ENCODE results near the gene EDIL3.
A peak's percentile ranks its signal among the peaks of the same experiment; 100 is the strongest.

Gene EDIL3

DNA sequence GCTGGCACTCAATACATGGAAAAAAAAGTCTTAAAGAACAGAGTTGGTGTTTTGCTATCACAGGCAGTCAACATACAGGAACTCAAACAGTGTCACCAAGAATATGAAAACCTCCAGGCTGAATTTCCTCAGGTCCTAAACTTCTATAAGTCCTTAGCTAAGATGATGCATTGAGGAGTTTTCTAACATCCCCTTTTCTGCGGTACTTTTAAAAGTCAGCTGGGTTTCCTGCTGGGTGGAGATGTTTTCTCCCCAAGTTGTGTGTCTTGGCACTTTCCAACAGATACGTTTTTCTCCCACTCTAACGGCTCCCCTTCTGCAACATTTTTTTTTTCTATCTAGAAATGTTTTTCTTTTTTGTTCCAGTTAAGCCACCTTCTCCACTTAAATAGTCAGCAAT, 419.2 kb downstream of the EDIL3 start:
- TF ChIP-seq JUND (IDR thresholded peaks at IDR 0.05; ENCODE audit: low read depth): no peak
- DNase-seq (ENCODE audit: low read depth in 1 of 2, low spot score in 1 of 2): no peak
- in situ Hi-C loops (cut with HindIII; ENCODE audit: low pct_unique_long_range_greater_than_20kb, low sequenced_read_pairs): no loop called here

DNA sequence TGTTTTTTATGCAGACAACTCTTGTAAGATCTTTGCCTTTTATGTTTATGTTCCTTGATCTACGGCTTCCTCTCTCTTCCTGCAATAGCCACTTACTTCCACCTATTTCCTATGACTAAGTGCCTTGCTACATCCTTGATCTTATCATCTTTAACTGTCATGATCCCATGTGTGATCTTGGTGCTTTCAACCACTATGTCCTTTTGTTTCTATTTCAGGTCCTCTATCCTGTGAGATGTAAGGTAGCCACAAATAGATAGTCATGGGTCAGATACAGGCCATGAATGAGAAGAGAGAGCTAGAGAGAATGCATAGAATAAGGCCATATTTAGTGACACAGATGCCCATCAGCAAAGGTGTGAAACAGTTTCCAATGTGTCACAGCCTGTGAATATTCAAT, 420.4 kb downstream of the EDIL3 start:
- DNase-seq (ENCODE audit: low read depth in 1 of 2, low spot score in 1 of 2): no peak
- in situ Hi-C loops (cut with HindIII; ENCODE audit: low pct_unique_long_range_greater_than_20kb, low sequenced_read_pairs): no loop called here
- TF ChIP-seq JUND (IDR thresholded peaks at IDR 0.05; ENCODE audit: low read depth): no peak

DNA sequence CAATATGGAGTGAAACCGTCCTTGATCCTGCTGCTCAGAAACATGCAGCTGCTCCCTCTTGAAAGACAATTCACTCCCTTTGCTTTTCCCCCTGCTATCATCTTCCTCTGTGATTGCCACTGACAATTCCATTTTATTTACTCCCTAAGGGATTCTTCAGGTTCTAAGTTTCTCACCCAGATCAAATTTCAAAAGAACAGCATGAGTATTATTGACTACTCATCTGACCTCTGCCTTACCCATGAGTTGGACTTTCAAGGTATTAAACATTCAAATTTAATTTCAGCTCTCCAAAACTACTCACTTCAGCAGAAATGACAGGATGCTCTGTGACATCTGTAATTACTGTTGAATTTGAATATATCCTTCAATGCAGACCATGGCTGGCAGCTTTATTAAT, 427.5 kb downstream of the EDIL3 start:
- in situ Hi-C loops (cut with HindIII; ENCODE audit: low pct_unique_long_range_greater_than_20kb, low sequenced_read_pairs): no loop called here
- no peak for DNase-seq (ENCODE audit: low read depth in 1 of 2, low spot score in 1 of 2)
- TF ChIP-seq JUND (IDR thresholded peaks at IDR 0.05; ENCODE audit: low read depth): no peak

DNA sequence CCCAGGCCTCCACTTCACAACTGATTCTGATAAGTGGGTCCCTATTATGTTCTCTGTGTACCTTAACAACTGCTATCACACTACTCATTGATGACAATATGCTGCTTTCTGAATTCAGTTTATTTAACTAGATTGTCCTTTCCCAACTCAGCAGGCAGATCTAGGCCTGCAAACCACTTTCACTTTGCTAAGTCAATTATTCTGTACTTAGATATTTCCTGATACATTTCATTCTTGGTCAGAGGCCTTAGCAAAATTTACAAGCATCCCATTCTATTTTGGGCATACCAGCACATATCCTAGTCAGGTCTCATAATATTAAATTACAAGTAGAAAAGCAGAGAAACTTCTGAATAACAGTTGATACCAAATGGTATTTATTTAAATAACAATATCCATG, 428.3 kb downstream of the EDIL3 start:
- in situ Hi-C loops (cut with HindIII; ENCODE audit: low pct_unique_long_range_greater_than_20kb, low sequenced_read_pairs): no loop called here
- DNase-seq (ENCODE audit: low read depth in 1 of 2, low spot score in 1 of 2): no peak
- no peak for TF ChIP-seq JUND (IDR thresholded peaks at IDR 0.05; ENCODE audit: low read depth)

DNA sequence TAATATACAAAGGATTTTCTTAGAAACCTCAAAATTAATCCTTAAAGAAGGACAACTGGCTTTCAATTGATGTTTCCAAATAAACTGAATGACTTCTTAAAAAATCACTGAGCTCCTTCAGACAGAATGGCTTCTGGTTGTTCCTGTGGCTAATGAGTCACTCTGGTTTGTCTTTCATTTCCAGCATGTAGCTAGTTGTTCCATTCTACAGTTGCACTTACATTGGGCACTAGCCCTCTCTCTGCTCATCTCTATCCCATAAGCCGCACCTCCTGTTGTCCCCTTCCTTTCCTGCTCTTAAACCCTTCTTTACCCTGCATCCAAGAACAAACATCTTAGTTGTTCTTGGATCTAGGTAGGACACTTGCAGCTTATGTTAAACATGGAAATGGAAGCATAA, 428.8 kb downstream of the EDIL3 start:
- DNase-seq (ENCODE audit: low read depth in 1 of 2, low spot score in 1 of 2): no peak
- in situ Hi-C loops (cut with HindIII; ENCODE audit: low pct_unique_long_range_greater_than_20kb, low sequenced_read_pairs): no loop called here

DNA sequence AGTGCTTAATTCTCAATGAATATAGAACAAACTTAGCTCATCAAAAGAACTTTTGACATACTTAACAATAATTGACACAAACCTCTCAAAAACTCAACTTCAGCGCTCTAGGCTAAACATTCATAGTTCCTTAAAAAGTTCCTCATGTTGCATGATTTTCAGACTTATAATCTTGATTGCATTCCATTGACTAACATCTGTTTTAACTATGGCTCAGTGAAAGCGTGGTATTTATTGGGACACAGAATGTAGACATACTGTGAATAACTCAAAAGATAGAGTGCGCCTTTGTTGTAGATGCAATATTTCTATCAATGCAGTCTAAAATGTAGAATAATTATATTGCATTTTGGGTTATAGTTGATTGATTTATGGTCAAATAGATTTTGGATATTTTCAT, 436.9 kb downstream of the EDIL3 start:
- no peak for DNase-seq (ENCODE audit: low read depth in 1 of 2, low spot score in 1 of 2)
- TF ChIP-seq JUND (IDR thresholded peaks at IDR 0.05; ENCODE audit: low read depth): no peak
- in situ Hi-C loops (cut with HindIII; ENCODE audit: low pct_unique_long_range_greater_than_20kb, low sequenced_read_pairs): no loop called here

More for the DNA sequence above, 428.8 kb downstream of the EDIL3 start:
- TF ChIP-seq JUND (IDR thresholded peaks at IDR 0.05; ENCODE audit: low read depth): no peak

DNA sequence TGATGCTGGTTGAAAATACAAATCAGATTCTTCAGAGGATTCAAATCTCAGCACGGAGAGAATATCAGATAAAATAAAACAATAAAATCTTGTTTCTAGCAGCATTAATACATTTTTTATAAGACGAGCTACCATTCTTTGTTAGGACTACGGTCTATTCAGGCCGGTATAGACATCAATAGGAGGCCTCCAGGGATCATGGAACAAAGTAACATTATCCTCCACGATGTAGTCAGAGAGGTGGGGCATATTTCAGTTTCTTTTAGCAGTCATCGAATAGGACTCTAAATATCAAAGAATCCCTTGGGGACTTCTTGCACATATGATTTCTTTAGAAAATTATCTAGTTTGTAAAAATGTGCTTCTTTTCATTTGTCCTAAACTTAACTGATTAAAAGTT, 438.2 kb downstream of the EDIL3 start:
- TF ChIP-seq JUND (IDR thresholded peaks at IDR 0.05; ENCODE audit: low read depth): no peak
- in situ Hi-C loops (cut with HindIII; ENCODE audit: low pct_unique_long_range_greater_than_20kb, low sequenced_read_pairs): no loop called here
- DNase-seq (ENCODE audit: low read depth in 1 of 2, low spot score in 1 of 2): no peak

DNA sequence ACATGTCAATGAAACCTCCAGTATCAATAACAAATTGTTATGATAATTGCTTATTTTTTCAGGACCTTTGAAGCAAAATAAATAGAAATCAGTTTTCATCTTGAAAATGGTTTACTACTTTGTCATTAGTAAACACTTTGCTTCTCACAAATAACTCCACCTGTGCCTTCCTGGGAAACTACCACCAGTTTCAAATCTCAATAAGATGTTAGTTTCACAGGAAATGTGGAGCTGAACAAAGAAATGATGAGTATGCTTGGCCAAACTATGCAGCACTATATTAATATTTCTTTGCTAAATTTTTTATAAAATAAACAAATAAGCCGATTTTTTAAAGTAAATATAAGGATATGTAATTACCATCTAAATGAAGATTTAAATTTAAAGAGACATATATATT, 442.5 kb downstream of the EDIL3 start:
- no peak for TF ChIP-seq JUND (IDR thresholded peaks at IDR 0.05; ENCODE audit: low read depth)
- DNase-seq (ENCODE audit: low read depth in 1 of 2, low spot score in 1 of 2): no peak
- in situ Hi-C loops (cut with HindIII; ENCODE audit: low pct_unique_long_range_greater_than_20kb, low sequenced_read_pairs): no loop called here

DNA sequence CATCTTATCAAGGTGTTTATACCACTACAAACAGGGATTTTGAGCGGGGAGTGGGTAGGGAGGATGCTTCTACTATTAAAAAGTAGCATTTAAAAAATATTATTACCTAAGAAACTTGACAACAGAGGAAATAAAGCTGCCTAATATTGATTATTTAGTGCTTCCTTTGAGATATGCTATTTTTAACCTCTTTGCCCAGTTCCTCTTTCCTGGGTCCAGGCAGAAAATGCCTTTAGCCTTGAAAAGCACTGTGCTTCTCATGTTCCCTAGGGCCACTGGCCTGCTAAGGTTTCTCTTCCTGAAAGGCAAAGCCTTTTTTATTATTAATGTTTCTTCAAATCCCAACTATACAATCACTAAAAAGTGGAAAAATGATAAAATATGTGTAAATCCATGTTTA, 446.8 kb downstream of the EDIL3 start:
- in situ Hi-C loops (cut with HindIII; ENCODE audit: low pct_unique_long_range_greater_than_20kb, low sequenced_read_pairs): no loop called here
- no peak for DNase-seq (ENCODE audit: low read depth in 1 of 2, low spot score in 1 of 2)
- no peak for TF ChIP-seq JUND (IDR thresholded peaks at IDR 0.05; ENCODE audit: low read depth)

DNA sequence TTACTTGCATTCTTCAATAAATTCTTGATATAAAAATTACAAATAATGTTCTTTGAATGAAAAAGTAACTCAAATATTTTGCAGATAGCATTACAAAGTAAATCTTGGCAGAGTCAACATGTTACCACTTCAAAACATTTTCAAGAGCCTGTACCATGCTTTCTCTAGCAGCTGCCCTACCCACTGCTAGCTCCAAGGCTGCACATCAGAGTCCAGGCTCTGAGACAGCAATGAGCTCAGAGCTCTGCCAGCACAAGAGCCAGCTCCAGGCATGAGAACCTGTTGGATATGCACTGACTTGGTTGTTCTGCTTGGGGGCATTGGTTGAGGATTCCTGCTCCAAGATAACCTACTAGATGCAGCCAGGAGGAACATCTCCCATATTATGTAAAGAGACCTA, 452.7 kb downstream of the EDIL3 start:
- in situ Hi-C loops (cut with HindIII; ENCODE audit: low pct_unique_long_range_greater_than_20kb, low sequenced_read_pairs): no loop called here
- no peak for TF ChIP-seq JUND (IDR thresholded peaks at IDR 0.05; ENCODE audit: low read depth)
- no peak for DNase-seq (ENCODE audit: low read depth in 1 of 2, low spot score in 1 of 2)

DNA sequence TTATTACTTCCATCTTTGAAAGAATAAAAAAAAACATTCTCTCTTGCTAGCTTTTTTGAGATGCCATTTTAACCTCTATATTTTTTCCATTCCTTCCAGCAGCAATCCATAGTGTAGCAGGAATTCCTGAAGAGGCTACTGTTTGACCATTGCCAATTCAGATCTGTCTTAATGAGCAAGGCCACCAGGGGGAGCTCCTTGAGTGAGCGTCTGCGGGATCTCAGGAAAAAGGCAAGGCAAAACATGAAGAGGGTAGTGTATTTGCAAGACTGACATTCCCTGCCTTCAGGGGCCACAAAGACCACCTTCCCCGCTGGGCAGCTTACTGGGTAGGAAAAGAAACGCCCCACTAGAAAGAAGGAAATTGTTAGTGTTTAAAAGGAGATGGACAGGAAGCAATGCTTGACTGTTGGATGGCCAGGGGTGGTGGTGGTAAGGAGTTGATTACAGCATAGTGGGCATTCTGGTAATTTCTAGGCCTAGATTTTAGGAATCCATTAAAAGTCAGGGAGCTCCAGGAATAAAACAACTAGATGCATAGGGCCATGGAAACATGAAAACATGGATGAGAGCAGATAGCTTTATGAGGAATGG, 457.4 kb downstream of the EDIL3 start:
- peak; percentile 13 to 79 for DNase-seq (ENCODE audit: low read depth in 1 of 2, low spot score in 1 of 2)
- no peak for TF ChIP-seq JUND (IDR thresholded peaks at IDR 0.05; ENCODE audit: low read depth)
- in situ Hi-C loops (cut with HindIII; ENCODE audit: low pct_unique_long_range_greater_than_20kb, low sequenced_read_pairs): no loop called here

DNA sequence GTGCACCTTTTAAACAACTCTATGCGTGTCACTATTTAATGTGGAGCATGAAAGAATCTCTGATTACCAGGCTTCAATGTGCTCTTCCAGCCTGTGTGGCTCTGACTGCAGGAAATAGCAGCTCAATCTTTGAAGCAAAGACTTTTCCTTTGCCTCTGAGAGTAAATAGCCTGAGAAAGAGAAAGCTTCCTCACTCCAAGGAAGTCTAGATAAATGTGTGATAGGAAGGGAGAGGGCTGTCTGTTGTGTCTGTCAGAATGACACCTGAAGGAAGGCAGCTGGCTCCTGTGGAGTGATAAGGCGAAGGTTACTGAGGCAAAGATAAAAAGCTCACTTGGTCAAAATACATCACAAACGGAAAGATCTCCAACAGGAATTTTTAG, 458.7 kb downstream of the EDIL3 start:
- no peak for DNase-seq (ENCODE audit: low read depth in 1 of 2, low spot score in 1 of 2)
- in situ Hi-C loops (cut with HindIII; ENCODE audit: low pct_unique_long_range_greater_than_20kb, low sequenced_read_pairs): no loop called here
- TF ChIP-seq JUND (IDR thresholded peaks at IDR 0.05; ENCODE audit: low read depth): no peak

DNA sequence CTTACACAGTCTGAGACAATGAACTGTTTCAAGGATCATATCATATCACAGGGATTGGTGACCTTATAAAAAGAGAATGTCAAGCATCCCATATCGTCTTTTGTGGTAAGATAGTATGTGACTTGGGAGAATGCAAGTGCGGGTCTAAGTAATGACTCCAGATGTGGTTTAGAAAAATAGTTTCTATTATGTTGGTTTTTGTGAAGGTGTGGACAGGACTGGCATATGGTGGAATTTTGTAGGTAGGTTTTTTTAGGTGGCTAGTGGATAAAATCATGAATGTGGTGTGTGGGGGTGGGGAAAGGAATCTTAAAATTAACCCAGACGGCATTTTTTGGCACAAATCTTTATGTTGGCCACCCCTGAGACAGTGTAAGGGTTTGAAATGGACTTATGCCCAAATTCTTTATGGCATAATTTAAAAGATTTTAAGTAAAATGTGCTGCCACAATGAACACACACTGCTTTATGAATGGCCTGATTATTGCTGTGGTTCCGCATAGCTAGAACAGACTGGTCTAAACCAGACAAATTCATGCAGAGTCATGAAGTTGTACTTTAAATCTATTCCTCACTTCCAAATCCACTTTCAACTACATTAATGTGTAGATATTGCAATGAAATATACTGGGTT, 459.2 kb downstream of the EDIL3 start:
- DNase-seq (ENCODE audit: low read depth in 1 of 2, low spot score in 1 of 2): no peak
- in situ Hi-C loops (cut with HindIII; ENCODE audit: low pct_unique_long_range_greater_than_20kb, low sequenced_read_pairs): no loop called here
- no peak for TF ChIP-seq JUND (IDR thresholded peaks at IDR 0.05; ENCODE audit: low read depth)

DNA sequence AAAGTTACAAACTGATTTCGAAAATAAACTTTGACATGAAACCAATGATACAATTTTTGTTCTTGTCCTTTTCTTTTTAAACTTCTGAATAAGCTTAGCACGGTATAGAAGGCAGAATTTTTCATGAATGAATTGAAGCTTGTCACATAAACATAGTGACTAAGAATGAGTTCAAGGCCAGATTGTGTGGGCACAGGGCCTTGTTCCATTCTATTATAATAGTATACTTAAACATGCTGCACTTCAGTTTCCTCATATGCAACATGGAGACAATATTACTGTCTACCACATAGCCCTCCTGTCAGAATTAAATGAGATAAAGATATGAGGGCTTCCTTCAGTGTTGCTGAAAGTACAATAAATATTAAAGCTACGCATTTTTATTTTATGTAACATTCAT, 459.8 kb downstream of the EDIL3 start:
- in situ Hi-C loops (cut with HindIII; ENCODE audit: low pct_unique_long_range_greater_than_20kb, low sequenced_read_pairs): no loop called here

More for the DNA sequence above, 459.8 kb downstream of the EDIL3 start:
- no peak for DNase-seq (ENCODE audit: low read depth in 1 of 2, low spot score in 1 of 2)
- TF ChIP-seq JUND (IDR thresholded peaks at IDR 0.05; ENCODE audit: low read depth): no peak

All from T47D (cell line).